ENCODE results near the gene TEKT2. TPM values are rescaled to one million over a fixed set of nuclear protein-coding genes. Genes with fewer than 3 reads are reported as not detected.

TEKT2 gene
- not detected in 5 replicates for total RNA-seq (2022; extraction: Qiagen RNA extraction; ENCODE audit: low read depth)

GRCh38 chr1:36083635-36084496, at the start of gene TEKT2:
Gene TEKT2 (plus strand): TSS chr1:36084094. CDS start chr1:36084922, 828 bp downstream.

GRCh38 chr1:36088577-36089392, 4.9 kb downstream of the TEKT2 start, which contains the start of gene ADPRS:
Gene ADPRS (plus strand): TSS chr1:36088892. CDS start chr1:36088905, 13 bp downstream.

GRCh38 chr1:36125129-36125991, 41.5 kb downstream of the TEKT2 start, which contains the start of gene COL8A2:
Gene COL8A2 (minus strand): TSS chr1:36125222. CDS start chr1:36100242, 24,980 bp downstream.

Other genes with a start within 250 kb of the TEKT2 start
- gene AGO1, start 200.9 kb upstream of the TEKT2 start, total RNA-seq (2022; extraction: Qiagen RNA extraction; ENCODE audit: low read depth), result 3.9 to 6.3 TPM (median 5.0 TPM) in 5 replicates
- 5.2 to 9.3 TPM (median 8.8 TPM) in 5 replicates for gene AGO3, start 153.0 kb upstream of the TEKT2 start, total RNA-seq (2022; extraction: Qiagen RNA extraction; ENCODE audit: low read depth)
- gene ADPRS, start 4.8 kb downstream of the TEKT2 start, total RNA-seq (2022; extraction: Qiagen RNA extraction; ENCODE audit: low read depth), result 23.3 to 29.3 TPM (median 25.8 TPM) in 5 replicates
- gene COL8A2, start 41.1 kb downstream of the TEKT2 start, total RNA-seq (2022; extraction: Qiagen RNA extraction; ENCODE audit: low read depth), result 0.06 to 0.17 TPM (median 0.09 TPM) in 5 replicates
- 73.3 to 85.3 TPM (median 76.2 TPM) in 5 replicates for gene TRAPPC3, start 65.4 kb downstream of the TEKT2 start, total RNA-seq (2022; extraction: Qiagen RNA extraction; ENCODE audit: low read depth)
- 113 to 131 TPM (median 117 TPM) in 5 replicates for gene MAP7D1, start 72.1 kb downstream of the TEKT2 start, total RNA-seq (2022; extraction: Qiagen RNA extraction; ENCODE audit: low read depth)
- 55.6 to 65.4 TPM (median 63.3 TPM) in 5 replicates for gene THRAP3, start 140.3 kb downstream of the TEKT2 start, total RNA-seq (2022; extraction: Qiagen RNA extraction; ENCODE audit: low read depth)
- 1.6 to 2.5 TPM (median 1.9 TPM) in 5 replicates for gene SH3D21, start 222.3 kb downstream of the TEKT2 start, total RNA-seq (2022; extraction: Qiagen RNA extraction; ENCODE audit: low read depth)
- 9.7 to 20.5 TPM (median 17.9 TPM) in 5 replicates for gene EVA1B, start 239.6 kb downstream of the TEKT2 start, total RNA-seq (2022; extraction: Qiagen RNA extraction; ENCODE audit: low read depth)